ENCODE measurements around the gene KRTAP5-7.

- TF ChIP-seq POLR2A (IDR thresholded peaks at IDR 0.05; ENCODE audit: low read length) (no peak), GATA1 (IDR thresholded peaks at IDR 0.05; ENCODE audit: low read depth, low read length) (no peak)
Measured at GRCh38 chr11:71555508-71555907, 28.4 kb downstream of the KRTAP5-7 start.
